GM12873 (cell line): ENCODE measurements around the gene LAMA3.

Experiments
- CTCF ChIP-seq: IDR thresholded peaks from 2 replicates; pipeline ENCODE4 v1.5.1; 2012; ENCODE audit warnings: low read depth, mild to moderate bottlenecking, moderate library complexity, low read length, control low read depth; ENCODE audit not compliant: insufficient read depth; ENCODE audit errors: missing control alignments

The LAMA3 gene

DNA sequence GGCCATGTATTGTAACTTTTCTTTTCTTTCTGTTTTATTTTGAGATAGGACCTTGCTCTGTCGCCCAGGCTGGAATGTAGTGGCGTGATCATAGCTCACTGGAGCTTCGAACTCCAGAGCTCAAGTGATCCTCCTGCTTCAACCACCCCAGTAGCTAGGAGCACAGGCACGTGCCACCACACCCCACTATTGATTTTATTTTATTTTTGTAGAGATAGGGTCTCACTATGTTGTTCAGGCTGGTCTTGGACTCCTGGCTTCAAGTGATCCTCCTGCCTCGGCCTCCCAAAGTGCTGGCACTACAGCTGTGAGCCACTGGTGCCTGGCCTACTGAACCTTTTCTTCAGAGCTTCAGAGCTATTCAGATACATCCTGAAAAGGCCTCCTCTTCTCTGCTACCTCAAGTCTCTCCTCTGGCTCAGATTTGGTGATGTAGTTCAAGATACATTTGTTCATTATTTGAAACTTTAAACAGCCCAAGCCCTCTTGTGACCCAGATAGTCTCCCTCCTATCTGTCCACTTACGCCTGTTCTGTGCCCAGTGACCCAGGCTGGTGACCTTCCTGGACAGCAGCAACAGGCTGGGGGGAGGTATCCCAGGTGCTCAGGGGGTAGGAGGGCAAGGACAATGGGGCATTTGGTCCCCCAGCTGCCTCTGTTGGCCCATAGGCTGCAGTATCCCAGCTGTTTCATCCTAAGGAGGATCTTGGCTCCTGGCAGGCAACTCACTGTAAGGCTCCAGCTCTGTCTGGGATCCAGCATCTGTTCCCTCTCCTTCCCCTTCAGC, 38.6 kb downstream of the LAMA3 start:
- TF ChIP-seq CTCF: no peak

DNA sequence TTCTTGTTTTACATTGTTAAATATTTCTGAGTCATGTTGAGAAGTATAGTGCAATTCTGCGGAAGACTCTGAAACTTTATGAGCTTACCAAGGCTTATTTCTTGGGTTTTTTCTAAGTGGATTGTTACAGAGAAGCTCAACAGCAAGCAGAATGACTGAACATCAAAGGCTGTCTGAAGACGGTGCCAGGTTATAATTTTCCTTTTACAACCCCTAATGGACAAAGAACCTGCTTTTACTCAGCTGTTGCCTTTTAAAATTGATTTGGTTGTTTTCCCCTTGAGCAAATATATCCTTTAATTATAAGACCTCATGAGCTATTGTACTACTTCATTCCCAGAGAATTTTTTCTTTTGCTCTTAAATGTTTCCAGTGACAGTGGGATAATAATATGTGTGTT, 41.6 kb downstream of the LAMA3 start:
- no peak for TF ChIP-seq CTCF

GRCh38 chr18:23731861-23732260, 42.6 kb downstream of the LAMA3 start:
- no peak for TF ChIP-seq CTCF

- no peak for TF ChIP-seq CTCF
Observed at GRCh38 chr18:23732439-23732838, 43.2 kb downstream of the LAMA3 start.

DNA sequence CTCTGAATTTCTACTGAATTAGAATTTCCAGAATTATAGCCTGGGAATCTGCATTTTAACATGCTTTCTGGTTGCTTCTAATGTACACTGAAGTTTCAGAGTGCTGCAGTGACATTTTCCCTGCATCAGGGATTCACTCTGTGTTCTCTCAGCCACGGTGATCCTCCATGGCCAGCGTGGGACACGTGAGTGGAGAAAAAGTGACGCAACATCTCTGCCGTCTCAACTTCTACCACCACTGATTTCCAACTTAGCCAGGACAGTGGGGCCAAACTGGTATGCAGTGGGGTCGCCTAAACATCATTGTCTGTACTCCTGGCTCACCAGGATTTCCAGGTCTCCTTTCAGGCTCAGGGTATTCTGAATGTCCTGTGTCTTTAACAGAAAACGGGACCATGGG, 44.6 kb downstream of the LAMA3 start:
- no peak for TF ChIP-seq CTCF

- no peak for TF ChIP-seq CTCF
Observed at GRCh38 chr18:23735021-23735464, 45.8 kb downstream of the LAMA3 start.

- TF ChIP-seq CTCF: no peak
Observed at GRCh38 chr18:23737578-23737977, 48.3 kb downstream of the LAMA3 start.
